Body of pancreas (tissue), 4 donors: Measurements from ENCODE around the gene LHCGR.

Experiments
- POLR2A ChIP-seq, 3 donors: fragments of 450-650 bp; IDR thresholded peaks; one replicate each; pipeline ENCODE4 v1.6.1; 2016; ENCODE audit warnings: antibody characterized with exemption in 3 of 3, mild to moderate bottlenecking in 2 of 3
- TF ChIP-seq, protein P1 (sequence below), 7 experiments: fragments of 450-650 bp in 4 of 7; fragments of 200-600 bp in 3 of 7; sonication (generic) in 3 of 7; IDR thresholded peaks; one replicate each; pipeline ENCODE4 v1.5.1; 2016 to 2019; ENCODE audit warnings: antibody characterized with exemption in 7 of 7

DNA sequence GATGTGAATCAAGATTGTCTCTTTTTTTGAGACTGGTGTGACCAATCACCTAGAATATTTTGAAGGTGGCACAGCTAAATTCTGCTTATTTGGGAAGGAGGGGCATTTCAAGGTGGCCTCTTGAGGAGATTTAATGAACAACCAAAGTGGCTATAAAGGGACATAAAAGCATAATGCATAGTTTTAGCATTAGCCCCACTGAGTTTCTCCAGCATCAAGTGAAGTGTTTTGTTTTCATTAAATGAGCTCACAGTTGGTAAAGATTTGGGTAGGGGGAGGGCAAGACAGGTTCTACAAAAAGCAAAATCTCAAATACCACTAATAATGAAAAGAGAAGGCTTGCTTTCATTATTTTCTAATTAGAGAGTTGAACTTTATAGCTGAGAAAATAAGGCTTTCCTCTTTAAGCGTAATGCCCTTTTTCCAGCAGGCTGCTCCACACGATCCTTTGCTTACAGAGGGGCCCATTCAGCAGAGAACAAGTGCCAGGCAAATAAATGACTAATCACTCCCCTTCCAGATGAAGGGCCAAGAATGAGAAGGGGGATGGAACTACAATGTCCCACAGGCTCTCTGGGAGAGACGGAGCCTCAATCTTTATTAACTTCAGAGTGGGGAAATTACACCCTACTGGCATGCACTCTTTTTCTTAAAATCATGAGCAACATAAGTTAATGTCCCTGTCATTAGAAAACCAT is 35.9 kb downstream of the LHCGR start:
- no peak for TF ChIP-seq POLR2A (IDR thresholded peaks at IDR 0.05)
- TF ChIP-seq, protein P1, sequence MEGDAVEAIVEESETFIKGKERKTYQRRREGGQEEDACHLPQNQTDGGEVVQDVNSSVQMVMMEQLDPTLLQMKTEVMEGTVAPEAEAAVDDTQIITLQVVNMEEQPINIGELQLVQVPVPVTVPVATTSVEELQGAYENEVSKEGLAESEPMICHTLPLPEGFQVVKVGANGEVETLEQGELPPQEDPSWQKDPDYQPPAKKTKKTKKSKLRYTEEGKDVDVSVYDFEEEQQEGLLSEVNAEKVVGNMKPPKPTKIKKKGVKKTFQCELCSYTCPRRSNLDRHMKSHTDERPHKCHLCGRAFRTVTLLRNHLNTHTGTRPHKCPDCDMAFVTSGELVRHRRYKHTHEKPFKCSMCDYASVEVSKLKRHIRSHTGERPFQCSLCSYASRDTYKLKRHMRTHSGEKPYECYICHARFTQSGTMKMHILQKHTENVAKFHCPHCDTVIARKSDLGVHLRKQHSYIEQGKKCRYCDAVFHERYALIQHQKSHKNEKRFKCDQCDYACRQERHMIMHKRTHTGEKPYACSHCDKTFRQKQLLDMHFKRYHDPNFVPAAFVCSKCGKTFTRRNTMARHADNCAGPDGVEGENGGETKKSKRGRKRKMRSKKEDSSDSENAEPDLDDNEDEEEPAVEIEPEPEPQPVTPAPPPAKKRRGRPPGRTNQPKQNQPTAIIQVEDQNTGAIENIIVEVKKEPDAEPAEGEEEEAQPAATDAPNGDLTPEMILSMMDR (IDR thresholded peaks at IDR 0.05): no peak
